ENCODE results near the gene CCNK.

The CCNK gene

GRCh38 chr14:99527026-99527425, 45.8 kb downstream of the CCNK start:
- no peak for DNase-seq
- no peaks in the 10 kb centered on the region for H3K9me3 ChIP-seq (ENCODE audit: severe bottlenecking)
- no peak overlapping the region for H3K4me3 ChIP-seq (ENCODE audit: low read depth, low read length)
- no peaks in the 10 kb centered on the region for H3K27me3 ChIP-seq (ENCODE audit: insufficient read depth, low read depth, severe bottlenecking)
- no peak for TF ChIP-seq CTCF (IDR thresholded peaks at IDR 0.05; ENCODE audit: low read depth, low read length)
- H3K36me3 ChIP-seq: peaks cover 13% of the 10 kb centered on the region
- no peak overlapping the region for H3K27ac ChIP-seq

GRCh38 chr14:99527427-99528076, 46.3 kb downstream of the CCNK start:
- Histone ChIP-seq H3K4me3 (ENCODE audit: low read depth, low read length) (no peak overlapping the region), H3K27ac (no peak overlapping the region), H3K27me3 (ENCODE audit: insufficient read depth, low read depth, severe bottlenecking) (no peaks in the 10 kb centered on the region), H3K36me3 (peaks cover 11% of the 10 kb centered on the region), H3K9me3 (ENCODE audit: severe bottlenecking) (no peaks in the 10 kb centered on the region)
- DNase-seq: no peak
- no peak for TF ChIP-seq CTCF (IDR thresholded peaks at IDR 0.05; ENCODE audit: low read depth, low read length)

- no peak overlapping the region for H3K4me3 ChIP-seq (ENCODE audit: low read depth, low read length)
- no peaks in the 10 kb centered on the region for H3K9me3 ChIP-seq (ENCODE audit: severe bottlenecking)
- H3K36me3 ChIP-seq: peaks cover 26% of the 10 kb centered on the region
- no peak for DNase-seq
- H3K27ac ChIP-seq: no peak overlapping the region
- H3K27me3 ChIP-seq (ENCODE audit: insufficient read depth, low read depth, severe bottlenecking): no peaks in the 10 kb centered on the region
- 0 out of 2 replicates have a peak, but pooled peaks have one; percentile 15 for TF ChIP-seq CTCF (IDR thresholded peaks at IDR 0.05; ENCODE audit: low read depth, low read length)
Observed at GRCh38 chr14:99529899-99530298, 48.7 kb downstream of the CCNK start.

- Histone ChIP-seq H3K27ac (peak overlapping the region; percentile 16; the same call in 1 of the 2 replicates), H3K4me3 (ENCODE audit: low read depth, low read length) (no peak overlapping the region), H3K36me3 (peaks cover 29% of the 10 kb centered on the region), H3K9me3 (ENCODE audit: severe bottlenecking) (no peaks in the 10 kb centered on the region), H3K27me3 (ENCODE audit: insufficient read depth, low read depth, severe bottlenecking) (no peaks in the 10 kb centered on the region)
- no peak for DNase-seq
- no peak for TF ChIP-seq CTCF (IDR thresholded peaks at IDR 0.05; ENCODE audit: low read depth, low read length)
Observed at GRCh38 chr14:99530407-99531155, 49.4 kb downstream of the CCNK start.

GRCh38 chr14:99531251-99532096, 50.3 kb downstream of the CCNK start:
- Histone ChIP-seq H3K36me3 (peaks cover 30% of the 10 kb centered on the region), H3K27me3 (ENCODE audit: insufficient read depth, low read depth, severe bottlenecking) (no peaks in the 10 kb centered on the region), H3K9me3 (ENCODE audit: severe bottlenecking) (no peaks in the 10 kb centered on the region), H3K4me3 (ENCODE audit: low read depth, low read length) (no peak overlapping the region), H3K27ac (peak overlapping the region; percentile 16; the same call in 1 of the 2 replicates)
- TF ChIP-seq CTCF (IDR thresholded peaks at IDR 0.05; ENCODE audit: low read depth, low read length): no peak
- DNase-seq: no peak

All from WERI-Rb-1 (cell line).